Astrocyte of the cerebellum (primary cell): ENCODE results near the gene RPLP2.
A peak's percentile ranks its signal among the peaks of the same experiment; 100 is the strongest.

Experiments used
- DNase-seq: peaks from one replicate; pipeline ENCODE4 v3.0.0-alpha.2; 2011; ENCODE audit warnings: low read depth
- H3K4me3 ChIP-seq: 2 replicates; pipeline ENCODE4 v1.5.1; 2011; ENCODE audit warnings: mild to moderate bottlenecking, low read depth, low read length, moderate library complexity
- in situ Hi-C: cut with HindIII; loops from 2 replicates; pipeline ENCODE4 v1.10.0; 2017; ENCODE audit warnings: low sequenced_read_pairs
- TF ChIP-seq, protein P1 (sequence below): IDR thresholded peaks from 2 replicates; pipeline ENCODE4 v1.5.1; 2012; ENCODE audit warnings: low read length, low read depth, moderate library complexity, mild to moderate bottlenecking; ENCODE audit errors: missing control alignments

The RPLP2 gene

DNA sequence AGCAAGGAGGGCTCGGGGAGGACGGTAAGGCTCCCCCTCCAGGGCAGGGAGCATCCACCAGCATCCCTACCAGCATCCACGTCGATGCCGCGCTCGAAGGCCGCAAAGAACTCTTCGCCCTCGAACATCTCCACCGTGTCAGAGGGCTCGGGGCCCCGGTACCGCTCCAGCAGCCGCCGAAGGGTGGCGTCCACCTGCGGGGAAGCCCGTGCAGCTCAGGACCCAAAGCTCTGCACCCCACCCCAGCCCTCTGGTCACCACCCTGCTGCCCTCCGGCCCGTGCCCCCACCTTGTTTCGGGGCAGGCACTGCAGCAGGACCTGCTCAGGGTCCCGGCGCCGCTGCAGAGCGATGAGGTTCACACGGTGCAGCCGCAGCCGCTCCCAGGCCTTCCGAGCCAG, 9.3 kb upstream of the RPLP2 start:
- H3K4me3 ChIP-seq, result no peak overlapping the region
- in situ Hi-C loops, result no loop called here
- TF ChIP-seq, protein P1, sequence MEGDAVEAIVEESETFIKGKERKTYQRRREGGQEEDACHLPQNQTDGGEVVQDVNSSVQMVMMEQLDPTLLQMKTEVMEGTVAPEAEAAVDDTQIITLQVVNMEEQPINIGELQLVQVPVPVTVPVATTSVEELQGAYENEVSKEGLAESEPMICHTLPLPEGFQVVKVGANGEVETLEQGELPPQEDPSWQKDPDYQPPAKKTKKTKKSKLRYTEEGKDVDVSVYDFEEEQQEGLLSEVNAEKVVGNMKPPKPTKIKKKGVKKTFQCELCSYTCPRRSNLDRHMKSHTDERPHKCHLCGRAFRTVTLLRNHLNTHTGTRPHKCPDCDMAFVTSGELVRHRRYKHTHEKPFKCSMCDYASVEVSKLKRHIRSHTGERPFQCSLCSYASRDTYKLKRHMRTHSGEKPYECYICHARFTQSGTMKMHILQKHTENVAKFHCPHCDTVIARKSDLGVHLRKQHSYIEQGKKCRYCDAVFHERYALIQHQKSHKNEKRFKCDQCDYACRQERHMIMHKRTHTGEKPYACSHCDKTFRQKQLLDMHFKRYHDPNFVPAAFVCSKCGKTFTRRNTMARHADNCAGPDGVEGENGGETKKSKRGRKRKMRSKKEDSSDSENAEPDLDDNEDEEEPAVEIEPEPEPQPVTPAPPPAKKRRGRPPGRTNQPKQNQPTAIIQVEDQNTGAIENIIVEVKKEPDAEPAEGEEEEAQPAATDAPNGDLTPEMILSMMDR, result no peak
- DNase-seq, result no peak

DNA sequence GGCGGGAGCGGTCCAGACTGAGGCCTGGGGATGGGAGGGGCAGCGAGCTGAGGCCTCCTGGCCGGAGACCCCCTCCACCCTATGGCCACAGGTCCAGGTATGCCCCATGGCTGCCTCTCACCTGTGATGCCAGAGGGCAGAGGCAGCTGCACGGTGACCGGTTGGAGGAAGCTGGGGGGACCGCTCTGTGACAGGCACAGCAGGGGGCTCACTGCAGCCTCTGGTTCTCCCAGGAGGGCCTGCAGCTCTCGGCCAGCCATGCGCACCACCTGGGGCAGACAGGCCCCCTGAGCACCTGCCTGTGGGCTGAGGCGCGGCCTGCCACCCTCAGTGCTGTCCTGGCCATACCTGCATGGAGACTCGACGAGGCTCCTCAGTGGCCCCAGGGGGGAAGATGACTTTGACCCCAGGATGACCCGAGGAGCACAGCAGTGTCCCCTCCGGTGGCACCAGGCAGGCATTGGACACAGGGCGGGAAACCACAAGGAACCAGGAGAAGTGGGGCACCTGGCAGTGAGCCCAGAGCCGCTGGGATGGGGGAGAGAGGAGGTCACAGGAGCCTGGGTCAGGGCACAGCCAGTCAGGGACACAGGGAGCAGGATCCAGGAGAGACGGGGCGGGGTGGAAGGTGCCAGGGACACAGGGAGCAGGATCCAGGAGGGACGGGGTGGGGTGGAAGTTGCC, 8.5 kb upstream of the RPLP2 start:
- in situ Hi-C loops, result no loop called here
- TF ChIP-seq, protein P1, result no peak
- DNase-seq, result no peak
- H3K4me3 ChIP-seq, result no peak overlapping the region

DNA sequence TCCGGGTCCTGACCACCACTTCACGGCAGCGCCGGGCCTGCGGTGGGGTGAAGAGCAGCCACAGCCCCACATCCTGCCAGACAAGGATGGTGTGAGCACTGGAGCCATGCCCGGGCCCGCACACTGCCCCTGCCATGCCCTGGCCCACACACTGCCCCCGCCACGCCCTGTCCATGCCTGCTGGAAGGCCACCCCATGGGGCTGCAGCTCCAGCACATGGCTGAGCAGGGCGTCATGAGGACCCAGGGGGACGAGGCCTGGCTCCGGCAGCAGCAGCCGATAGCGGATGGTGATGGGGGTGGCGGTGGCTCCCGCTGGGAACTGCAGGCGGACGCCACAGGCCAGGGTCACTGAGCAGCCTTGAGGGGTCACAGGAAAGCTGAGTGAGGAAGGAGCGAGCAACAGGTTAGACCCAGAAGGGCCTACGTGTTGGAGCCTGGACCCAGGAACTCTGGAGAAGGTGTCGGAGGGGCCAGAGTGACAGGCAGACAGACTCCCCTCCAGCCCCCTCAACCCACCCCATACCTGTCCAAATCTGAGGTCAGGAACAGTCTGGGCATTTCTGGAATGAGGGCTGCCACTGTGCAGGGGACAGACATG, 7.6 kb upstream of the RPLP2 start:
- in situ Hi-C loops, result no loop called here
- DNase-seq, result no peak
- H3K4me3 ChIP-seq, result no peak overlapping the region

DNA sequence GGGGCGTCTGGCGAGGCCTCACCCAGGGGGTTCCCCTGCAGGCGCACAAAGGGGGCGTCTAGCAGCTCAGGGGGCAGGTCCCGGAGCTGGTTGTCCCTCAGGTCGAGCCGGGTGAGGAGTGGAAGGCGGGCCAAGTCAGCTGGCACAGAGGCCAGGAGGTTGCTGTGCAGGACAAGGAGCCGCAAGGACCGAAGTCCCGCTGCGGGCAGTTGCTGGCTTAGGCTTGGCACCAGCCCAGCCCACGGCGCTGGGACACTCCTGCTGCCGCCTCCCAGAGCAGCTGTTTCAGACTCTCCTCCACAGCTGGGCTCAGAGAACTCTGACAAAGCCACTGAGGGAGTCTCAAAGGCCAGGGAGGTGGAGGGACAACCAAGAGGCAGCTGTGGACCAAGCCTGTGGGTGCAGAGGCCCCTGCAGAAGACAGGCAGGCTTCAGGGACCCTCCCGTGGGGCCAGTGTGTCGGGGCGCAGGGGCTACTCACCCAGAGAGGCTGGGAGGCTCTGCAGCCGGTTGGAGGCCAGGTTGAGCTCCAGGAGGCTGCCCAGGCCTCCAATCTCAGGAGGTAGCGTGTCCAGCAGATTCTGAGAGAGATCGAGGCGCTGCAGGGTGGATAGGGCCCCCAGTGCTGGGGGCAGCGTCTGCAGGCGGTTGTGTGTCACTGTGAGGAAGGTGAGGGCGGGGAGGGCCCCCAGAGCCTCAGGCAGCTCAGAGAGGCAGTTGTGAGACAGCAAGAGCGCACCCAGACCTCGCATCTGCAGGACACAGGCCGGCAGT, 6.9 kb upstream of the RPLP2 start:
- DNase-seq, result no peak
- in situ Hi-C loops, result no loop called here
- TF ChIP-seq, protein P1, result no peak
- H3K4me3 ChIP-seq, result no peak overlapping the region

More for the DNA sequence above, 7.6 kb upstream of the RPLP2 start:
- TF ChIP-seq, protein P1, result no peak

DNA sequence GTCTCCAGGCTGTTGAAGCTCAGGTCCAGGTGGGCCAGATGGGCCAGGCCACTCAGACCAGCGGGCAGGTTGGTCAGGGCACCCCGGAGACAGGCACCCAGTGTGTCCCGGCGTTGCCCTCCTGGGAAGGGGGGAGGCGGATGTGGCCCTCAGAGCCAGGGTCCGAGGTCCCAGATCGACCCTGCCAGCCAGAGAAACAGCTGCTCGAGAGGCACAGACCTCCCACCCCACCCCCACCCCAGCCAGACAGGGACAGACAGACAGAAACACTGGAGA, 6.4 kb upstream of the RPLP2 start:
- DNase-seq, result no peak
- TF ChIP-seq, protein P1, result no peak
- peak overlapping the region; percentile 51 for H3K4me3 ChIP-seq
- in situ Hi-C loops, result no loop called here

DNA sequence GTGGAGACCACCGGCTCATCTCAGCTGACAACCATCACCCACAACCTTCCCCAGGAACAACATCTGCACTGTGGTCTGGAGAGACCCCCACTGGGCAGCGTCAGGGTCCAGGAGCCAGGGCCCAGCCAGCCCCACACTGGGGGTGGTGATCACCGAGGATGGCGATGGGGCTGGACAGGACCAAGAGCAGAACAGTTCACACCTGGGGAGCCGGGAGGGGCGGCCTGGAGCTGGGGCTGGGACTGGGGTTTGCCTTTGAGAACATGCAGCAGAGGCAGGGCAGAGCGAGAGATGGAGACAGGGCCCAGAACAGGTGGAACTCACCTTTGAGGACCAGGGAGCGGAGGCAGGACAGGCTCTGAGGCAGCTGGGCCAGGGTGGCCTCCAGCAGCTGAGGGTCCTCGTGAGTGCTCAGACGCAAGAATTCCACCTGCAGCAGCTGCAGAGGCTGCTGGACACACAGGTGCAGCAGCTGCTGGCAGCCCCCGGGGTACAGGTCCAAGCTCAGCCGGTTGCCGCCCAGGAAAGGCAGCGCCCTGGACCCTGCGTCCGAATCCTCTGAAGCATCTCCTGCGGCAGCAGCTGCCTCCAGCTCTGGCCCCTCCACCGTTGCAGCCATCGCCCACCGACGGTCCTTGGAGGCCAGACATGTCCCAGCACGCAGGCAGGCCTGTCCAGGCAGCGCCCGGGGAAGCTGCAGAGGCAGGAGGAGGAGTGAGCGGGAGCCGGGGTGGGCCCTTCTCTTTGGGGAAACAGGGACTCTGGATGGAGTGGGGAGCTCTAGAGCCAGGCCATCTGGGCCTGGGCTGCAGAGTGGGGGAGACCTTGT, 5.8 kb upstream of the RPLP2 start:
- in situ Hi-C loops, result no loop called here
- TF ChIP-seq, protein P1, result no peak
- peak overlapping the region; percentile 51 for H3K4me3 ChIP-seq
- DNase-seq, result no peak
